ENCODE data around the gene EIPR1.

The EIPR1 gene

GRCh38 chr2:3298191-3298590, 79.4 kb downstream of the EIPR1 start:
- H3K4me2 ChIP-seq (ENCODE audit: low read length) = no peak overlapping the region
- no peaks in the 10 kb centered on the region for H3K9me3 ChIP-seq (replicated peaks; ENCODE audit: low read length)
- peaks cover 7% of the 10 kb centered on the region for H3K4me1 ChIP-seq (ENCODE audit: control insufficient read depth, insufficient read depth, low read length)
- H3K4me3 ChIP-seq (ENCODE audit: low read length) = no peak overlapping the region
- H3K9ac ChIP-seq (ENCODE audit: low read depth, low read length) = no peak overlapping the region
- H3K27me3 ChIP-seq (ENCODE audit: control insufficient read depth, insufficient read depth, low read length) = no peaks in the 10 kb centered on the region
- peaks cover 11% of the 10 kb centered on the region for H3K36me3 ChIP-seq (ENCODE audit: insufficient read depth, low read length)

GRCh38 chr2:3297523-3297922, 80.1 kb downstream of the EIPR1 start:
- H3K4me1 ChIP-seq (ENCODE audit: control insufficient read depth, insufficient read depth, low read length) = peaks cover under 1% of the 10 kb centered on the region
- peaks cover 11% of the 10 kb centered on the region for H3K36me3 ChIP-seq (ENCODE audit: insufficient read depth, low read length)
- no peak overlapping the region for H3K9ac ChIP-seq (ENCODE audit: low read depth, low read length)
- no peaks in the 10 kb centered on the region for H3K9me3 ChIP-seq (replicated peaks; ENCODE audit: low read length)
- no peak overlapping the region for H3K4me2 ChIP-seq (ENCODE audit: low read length)
- no peak overlapping the region for H3K4me3 ChIP-seq (ENCODE audit: low read length)
- no peaks in the 10 kb centered on the region for H3K27me3 ChIP-seq (ENCODE audit: control insufficient read depth, insufficient read depth, low read length)

GRCh38 chr2:3296182-3296972, 81.2 kb downstream of the EIPR1 start:
- Histone ChIP-seq H3K9ac (ENCODE audit: low read depth, low read length) (no peak overlapping the region), H3K9me3 (replicated peaks; ENCODE audit: low read length) (no peaks in the 10 kb centered on the region)

GRCh38 chr2:3294493-3294892, 83.1 kb downstream of the EIPR1 start:
- Histone ChIP-seq H3K4me3 (ENCODE audit: low read length) (no peak overlapping the region), H3K4me1 (ENCODE audit: control insufficient read depth, insufficient read depth, low read length) (no peaks in the 10 kb centered on the region), H3K9me3 (replicated peaks; ENCODE audit: low read length) (no peaks in the 10 kb centered on the region), H3K36me3 (ENCODE audit: insufficient read depth, low read length) (peaks cover 5% of the 10 kb centered on the region), H3K9ac (ENCODE audit: low read depth, low read length) (no peak overlapping the region), H3K4me2 (ENCODE audit: low read length) (no peak overlapping the region), H3K27me3 (ENCODE audit: control insufficient read depth, insufficient read depth, low read length) (no peaks in the 10 kb centered on the region)

More at GRCh38 chr2:3296182-3296972, 81.2 kb downstream of the EIPR1 start:
- Histone ChIP-seq H3K4me3 (ENCODE audit: low read length) (no peak overlapping the region), H3K4me2 (ENCODE audit: low read length) (no peak overlapping the region), H3K4me1 (ENCODE audit: control insufficient read depth, insufficient read depth, low read length) (no peaks in the 10 kb centered on the region), H3K27me3 (ENCODE audit: control insufficient read depth, insufficient read depth, low read length) (no peaks in the 10 kb centered on the region), H3K36me3 (ENCODE audit: insufficient read depth, low read length) (peaks cover 8% of the 10 kb centered on the region)

GRCh38 chr2:3294069-3294468, 83.5 kb downstream of the EIPR1 start:
- Histone ChIP-seq H3K4me2 (ENCODE audit: low read length) (no peak overlapping the region), H3K9ac (ENCODE audit: low read depth, low read length) (no peak overlapping the region), H3K4me1 (ENCODE audit: control insufficient read depth, insufficient read depth, low read length) (no peaks in the 10 kb centered on the region), H3K4me3 (ENCODE audit: low read length) (no peak overlapping the region), H3K36me3 (ENCODE audit: insufficient read depth, low read length) (peaks cover 5% of the 10 kb centered on the region), H3K27me3 (ENCODE audit: control insufficient read depth, insufficient read depth, low read length) (no peaks in the 10 kb centered on the region), H3K9me3 (replicated peaks; ENCODE audit: low read length) (no peaks in the 10 kb centered on the region)

- no peaks in the 10 kb centered on the region for H3K4me1 ChIP-seq (ENCODE audit: control insufficient read depth, insufficient read depth, low read length)
- H3K4me2 ChIP-seq (ENCODE audit: low read length) = no peak overlapping the region
- H3K9ac ChIP-seq (ENCODE audit: low read depth, low read length) = no peak overlapping the region
- H3K9me3 ChIP-seq (replicated peaks; ENCODE audit: low read length) = no peaks in the 10 kb centered on the region
- no peaks in the 10 kb centered on the region for H3K36me3 ChIP-seq (ENCODE audit: insufficient read depth, low read length)
- no peak overlapping the region for H3K4me3 ChIP-seq (ENCODE audit: low read length)
- H3K27me3 ChIP-seq (ENCODE audit: control insufficient read depth, insufficient read depth, low read length) = no peaks in the 10 kb centered on the region
Measured at GRCh38 chr2:3293221-3293620, 84.4 kb downstream of the EIPR1 start.

- Histone ChIP-seq H3K27me3 (ENCODE audit: control insufficient read depth, insufficient read depth, low read length) (no peaks in the 10 kb centered on the region), H3K9ac (ENCODE audit: low read depth, low read length) (no peak overlapping the region), H3K4me3 (ENCODE audit: low read length) (no peak overlapping the region), H3K4me1 (ENCODE audit: control insufficient read depth, insufficient read depth, low read length) (no peaks in the 10 kb centered on the region), H3K36me3 (ENCODE audit: insufficient read depth, low read length) (no peaks in the 10 kb centered on the region), H3K9me3 (replicated peaks; ENCODE audit: low read length) (no peaks in the 10 kb centered on the region), H3K4me2 (ENCODE audit: low read length) (no peak overlapping the region)
Measured at GRCh38 chr2:3292416-3292815, 85.2 kb downstream of the EIPR1 start.

GRCh38 chr2:3291750-3292149, 85.9 kb downstream of the EIPR1 start:
- no peaks in the 10 kb centered on the region for H3K9me3 ChIP-seq (replicated peaks; ENCODE audit: low read length)

GRCh38 chr2:3291113-3291512, 86.5 kb downstream of the EIPR1 start:
- Histone ChIP-seq H3K9me3 (replicated peaks; ENCODE audit: low read length) (no peaks in the 10 kb centered on the region), H3K9ac (ENCODE audit: low read depth, low read length) (no peak overlapping the region), H3K4me1 (ENCODE audit: control insufficient read depth, insufficient read depth, low read length) (no peaks in the 10 kb centered on the region), H3K36me3 (ENCODE audit: insufficient read depth, low read length) (no peaks in the 10 kb centered on the region), H3K4me3 (ENCODE audit: low read length) (no peak overlapping the region), H3K27me3 (ENCODE audit: control insufficient read depth, insufficient read depth, low read length) (no peaks in the 10 kb centered on the region), H3K4me2 (ENCODE audit: low read length) (no peak overlapping the region)

More at GRCh38 chr2:3291750-3292149, 85.9 kb downstream of the EIPR1 start:
- Histone ChIP-seq H3K4me3 (ENCODE audit: low read length) (no peak overlapping the region), H3K27me3 (ENCODE audit: control insufficient read depth, insufficient read depth, low read length) (no peaks in the 10 kb centered on the region), H3K4me1 (ENCODE audit: control insufficient read depth, insufficient read depth, low read length) (no peaks in the 10 kb centered on the region), H3K9ac (ENCODE audit: low read depth, low read length) (no peak overlapping the region), H3K4me2 (ENCODE audit: low read length) (no peak overlapping the region), H3K36me3 (ENCODE audit: insufficient read depth, low read length) (no peaks in the 10 kb centered on the region)

GRCh38 chr2:3290655-3291054, 87.0 kb downstream of the EIPR1 start:
- no peaks in the 10 kb centered on the region for H3K9me3 ChIP-seq (replicated peaks; ENCODE audit: low read length)
- no peaks in the 10 kb centered on the region for H3K4me1 ChIP-seq (ENCODE audit: control insufficient read depth, insufficient read depth, low read length)
- H3K4me3 ChIP-seq (ENCODE audit: low read length) = no peak overlapping the region
- no peak overlapping the region for H3K9ac ChIP-seq (ENCODE audit: low read depth, low read length)
- H3K4me2 ChIP-seq (ENCODE audit: low read length) = no peak overlapping the region
- H3K36me3 ChIP-seq (ENCODE audit: insufficient read depth, low read length) = no peaks in the 10 kb centered on the region
- H3K27me3 ChIP-seq (ENCODE audit: control insufficient read depth, insufficient read depth, low read length) = no peaks in the 10 kb centered on the region

- H3K4me1 ChIP-seq (ENCODE audit: control insufficient read depth, insufficient read depth, low read length) = no peaks in the 10 kb centered on the region
Measured at GRCh38 chr2:3289971-3290370, 87.6 kb downstream of the EIPR1 start.

GRCh38 chr2:3289526-3289925, 88.1 kb downstream of the EIPR1 start:
- Histone ChIP-seq H3K27me3 (ENCODE audit: control insufficient read depth, insufficient read depth, low read length) (no peaks in the 10 kb centered on the region), H3K9ac (ENCODE audit: low read depth, low read length) (no peak overlapping the region), H3K9me3 (replicated peaks; ENCODE audit: low read length) (no peaks in the 10 kb centered on the region), H3K4me3 (ENCODE audit: low read length) (no peak overlapping the region), H3K4me1 (ENCODE audit: control insufficient read depth, insufficient read depth, low read length) (no peaks in the 10 kb centered on the region), H3K36me3 (ENCODE audit: insufficient read depth, low read length) (no peaks in the 10 kb centered on the region), H3K4me2 (ENCODE audit: low read length) (no peak overlapping the region)

More at GRCh38 chr2:3289971-3290370, 87.6 kb downstream of the EIPR1 start:
- no peaks in the 10 kb centered on the region for H3K36me3 ChIP-seq (ENCODE audit: insufficient read depth, low read length)
- no peak overlapping the region for H3K4me3 ChIP-seq (ENCODE audit: low read length)
- no peak overlapping the region for H3K4me2 ChIP-seq (ENCODE audit: low read length)
- no peaks in the 10 kb centered on the region for H3K9me3 ChIP-seq (replicated peaks; ENCODE audit: low read length)
- no peak overlapping the region for H3K9ac ChIP-seq (ENCODE audit: low read depth, low read length)
- no peaks in the 10 kb centered on the region for H3K27me3 ChIP-seq (ENCODE audit: control insufficient read depth, insufficient read depth, low read length)
